DMS 273 treated with DMSO at 0.1 percent for 48 hours (cell line): ENCODE measurements around the gene FN3K.

Source experiments
- DNase-seq: peaks from one replicate; lab custom pipeline; 2025; lab: John Stamatoyannopoulos, UW

Gene FN3K

DNA sequence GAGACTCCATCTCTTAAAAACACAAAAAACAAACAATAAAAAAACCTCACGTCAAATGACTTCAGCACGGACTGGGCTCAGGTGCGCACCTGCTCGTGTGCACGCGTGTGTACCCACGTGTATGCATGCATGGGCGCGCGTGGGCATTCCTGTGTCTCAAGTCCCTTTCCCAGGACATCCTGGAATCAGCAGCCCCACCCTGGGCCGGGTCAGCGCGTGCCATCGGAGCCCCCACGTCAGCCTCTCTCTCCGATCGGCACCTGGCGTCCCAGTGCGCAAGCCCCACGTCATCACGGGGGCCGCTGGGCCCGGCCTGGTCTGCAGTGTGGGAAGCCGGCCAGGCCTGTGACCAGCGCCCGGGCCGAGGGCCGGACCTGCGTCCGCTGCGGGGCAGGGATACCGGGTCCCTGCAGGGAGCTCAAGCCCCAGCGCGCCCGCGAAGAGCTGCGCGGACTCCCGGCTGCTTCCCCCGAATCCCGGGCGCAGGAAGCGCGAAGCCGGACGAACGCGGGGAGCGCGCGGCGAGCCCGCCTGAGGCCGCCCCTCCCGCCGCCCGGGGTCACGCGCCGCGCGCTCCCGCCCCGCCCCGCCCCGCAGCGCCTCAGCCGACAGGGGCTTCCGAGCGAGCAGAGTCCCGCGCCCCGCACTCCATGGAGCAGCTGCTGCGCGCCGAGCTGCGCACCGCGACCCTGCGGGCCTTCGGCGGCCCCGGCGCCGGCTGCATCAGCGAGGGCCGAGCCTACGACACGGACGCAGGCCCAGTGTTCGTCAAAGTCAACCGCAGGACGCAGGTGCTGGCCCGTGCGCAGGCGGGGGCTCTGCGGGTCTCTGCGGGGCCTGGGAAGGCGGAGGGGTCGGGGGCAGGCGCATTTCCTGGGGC, at the start of gene FN3K:
TSS of gene FN3K (plus strand) at position 629 of the 880 bp plus-strand sequence. CDS start at position 651, 22 bp downstream.
- DNase-seq = no peak

DNA sequence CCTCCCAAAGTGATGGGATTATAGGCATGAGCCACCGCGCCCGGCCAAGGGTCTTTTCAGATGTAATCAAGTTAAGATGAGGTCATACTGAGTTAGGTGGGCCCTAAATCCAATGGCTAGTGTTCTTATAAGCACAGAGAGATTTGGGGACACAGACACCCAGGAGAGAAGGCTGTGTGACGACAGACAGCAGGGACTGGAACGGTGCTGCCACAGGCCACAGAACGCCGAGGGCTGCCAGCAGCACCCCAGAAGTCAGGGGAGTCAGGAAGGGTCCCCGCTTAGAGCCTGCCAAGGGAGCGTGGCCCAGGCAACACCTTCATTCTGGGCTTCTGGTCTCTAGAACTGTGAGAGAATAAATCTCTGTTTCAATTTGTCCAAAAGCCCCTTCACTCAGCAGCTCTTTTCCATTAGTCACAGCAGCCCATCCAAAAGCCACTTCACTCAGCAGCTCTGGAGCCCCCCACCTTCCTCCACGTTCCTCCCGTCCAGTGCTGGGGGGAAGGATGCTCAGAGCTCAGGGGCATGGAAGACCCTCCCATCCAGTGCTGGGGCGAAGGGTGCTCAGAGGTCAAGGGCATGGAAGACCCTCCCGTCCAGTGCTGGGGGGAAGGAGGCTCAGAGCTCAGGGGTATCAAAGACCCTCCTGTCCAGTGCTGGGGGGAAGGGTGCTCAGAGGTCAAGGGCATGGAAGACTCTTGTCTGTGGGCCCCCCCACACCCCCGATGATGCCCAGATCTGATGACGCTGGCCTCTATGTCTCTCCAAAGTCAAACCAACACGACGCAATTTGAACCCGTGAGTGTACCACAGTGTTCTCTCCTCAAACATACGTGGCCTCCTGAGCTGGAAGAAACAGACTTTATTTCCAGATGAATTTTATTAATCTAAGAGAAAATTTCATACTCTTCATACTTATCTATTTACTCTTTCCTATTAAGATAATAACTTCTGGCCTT, 48.8 kb upstream of the FN3K start:
- no peak for DNase-seq

DNA sequence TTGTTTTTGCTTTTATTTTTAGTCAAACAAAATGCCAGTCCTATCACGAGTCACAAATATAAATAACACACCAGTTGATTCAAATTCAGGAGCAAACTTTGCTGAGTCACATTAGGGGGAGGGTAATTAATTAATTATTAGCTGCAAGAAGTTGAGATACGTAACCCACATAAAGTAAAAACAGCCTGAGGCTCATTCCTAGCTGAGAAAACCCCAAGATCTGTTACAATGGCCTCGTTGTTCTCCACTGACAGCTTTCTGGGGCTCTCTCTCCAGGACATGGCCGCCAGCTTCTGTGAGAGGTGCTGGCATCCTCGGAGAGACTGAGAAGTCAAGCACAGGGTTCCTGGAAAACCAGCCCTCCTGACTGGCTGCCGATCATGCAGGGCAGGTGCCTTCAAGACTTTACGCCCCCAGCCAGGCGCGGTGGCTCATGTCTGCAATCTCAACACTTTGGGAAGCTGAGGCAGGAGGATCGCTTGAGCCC, 48.0 kb upstream of the FN3K start:
- DNase-seq = no peak

GRCh38 chr17:82687871-82688270, 47.5 kb upstream of the FN3K start:
- DNase-seq = no peak

- DNase-seq = no peak
These were observed 46.3 kb upstream of the FN3K start for GRCh38 chr17:82689077-82689476.

GRCh38 chr17:82690786-82691489, 44.5 kb upstream of the FN3K start:
- no peak for DNase-seq

GRCh38 chr17:82691714-82692113, 43.7 kb upstream of the FN3K start:
- DNase-seq = no peak

DNA sequence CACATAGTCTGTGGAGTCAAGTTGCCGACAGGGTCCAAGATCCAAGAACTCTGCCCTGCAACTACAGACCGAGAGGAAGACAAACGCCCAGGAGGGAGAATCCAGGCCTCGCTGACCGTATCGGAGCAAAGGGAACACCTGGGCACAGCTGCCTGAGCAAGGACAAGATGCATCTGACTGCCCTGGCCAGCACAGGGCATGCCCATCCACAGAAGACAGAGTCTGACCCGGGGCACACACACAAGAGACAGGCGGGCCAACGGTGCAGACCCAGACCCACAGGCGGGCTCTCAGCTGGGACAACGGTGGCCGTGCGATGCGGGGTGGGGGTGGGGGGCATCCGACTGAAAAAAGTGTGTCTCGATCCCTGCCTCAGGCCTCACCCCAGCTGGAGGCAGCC, 43.1 kb upstream of the FN3K start:
- DNase-seq = no peak

DNA sequence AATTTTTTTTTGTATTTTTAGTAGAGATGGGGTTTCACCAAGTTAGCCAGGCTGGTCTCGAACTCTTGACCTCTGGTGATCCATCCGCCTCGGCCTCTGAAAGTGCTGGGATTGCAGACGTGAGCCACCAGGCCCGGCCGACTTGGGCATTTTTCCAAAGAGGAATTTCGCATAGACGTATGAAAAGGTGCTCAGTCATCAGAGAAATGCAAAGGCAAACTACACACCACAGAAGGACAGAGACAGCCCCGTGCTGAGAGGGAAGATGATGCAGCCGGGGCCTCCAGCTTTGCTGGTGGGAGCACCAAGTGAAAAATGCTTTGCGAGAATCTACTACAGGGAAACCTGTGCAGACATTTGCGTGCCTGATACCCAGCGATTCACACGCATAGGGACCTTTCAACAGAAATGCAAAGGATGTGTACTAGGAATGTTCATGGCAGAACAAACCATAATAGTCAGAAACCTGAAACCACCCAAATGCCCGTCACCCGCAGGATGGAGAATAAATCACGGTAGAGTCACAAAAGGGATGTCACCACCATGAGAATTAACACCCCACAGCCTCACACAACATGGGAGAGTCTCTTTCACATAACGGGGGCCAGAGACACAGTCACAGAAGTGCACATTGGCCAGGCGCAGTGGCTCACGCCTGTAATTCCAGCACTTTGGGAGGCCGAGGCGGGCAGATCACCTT, 42.1 kb upstream of the FN3K start:
- no peak for DNase-seq

DNA sequence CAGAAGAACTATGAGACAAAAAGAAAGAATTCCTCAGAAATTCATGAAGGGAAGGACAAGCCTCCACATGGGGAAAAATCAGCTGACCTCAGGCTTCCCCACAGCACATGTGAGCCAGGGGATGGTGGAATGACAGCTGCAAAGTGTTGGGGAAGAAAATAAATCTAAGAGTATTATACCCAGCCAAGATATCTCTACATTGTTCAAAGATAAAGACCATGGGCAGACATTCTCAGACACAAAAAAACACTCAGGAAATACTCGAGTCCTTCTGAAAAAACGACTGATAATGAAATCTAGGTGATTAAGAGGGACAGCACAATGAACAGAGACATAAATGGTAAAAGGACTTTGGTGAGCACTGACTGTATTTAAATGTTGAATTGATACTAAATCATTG, 40.8 kb upstream of the FN3K start:
- no peak for DNase-seq

DNA sequence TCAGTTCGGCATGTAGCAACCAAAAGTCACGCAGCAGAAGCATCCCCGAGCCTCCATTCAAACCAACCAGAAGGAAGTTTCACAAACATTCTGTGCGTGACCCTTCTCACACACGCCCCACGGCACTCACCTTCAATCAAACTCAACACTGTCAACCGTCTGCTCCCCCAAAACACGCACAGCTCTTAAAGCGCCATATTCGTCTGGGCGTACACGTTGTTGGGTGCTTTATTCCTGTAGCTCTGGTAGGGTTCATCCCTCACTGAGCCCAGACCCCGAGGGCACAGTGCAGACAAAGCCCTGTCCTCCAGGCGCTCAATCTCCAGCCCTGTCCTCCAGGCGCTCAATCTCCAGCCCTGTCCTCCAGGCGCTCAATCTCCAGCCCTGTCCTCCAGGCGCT, 39.2 kb upstream of the FN3K start:
- no peak for DNase-seq

DNA sequence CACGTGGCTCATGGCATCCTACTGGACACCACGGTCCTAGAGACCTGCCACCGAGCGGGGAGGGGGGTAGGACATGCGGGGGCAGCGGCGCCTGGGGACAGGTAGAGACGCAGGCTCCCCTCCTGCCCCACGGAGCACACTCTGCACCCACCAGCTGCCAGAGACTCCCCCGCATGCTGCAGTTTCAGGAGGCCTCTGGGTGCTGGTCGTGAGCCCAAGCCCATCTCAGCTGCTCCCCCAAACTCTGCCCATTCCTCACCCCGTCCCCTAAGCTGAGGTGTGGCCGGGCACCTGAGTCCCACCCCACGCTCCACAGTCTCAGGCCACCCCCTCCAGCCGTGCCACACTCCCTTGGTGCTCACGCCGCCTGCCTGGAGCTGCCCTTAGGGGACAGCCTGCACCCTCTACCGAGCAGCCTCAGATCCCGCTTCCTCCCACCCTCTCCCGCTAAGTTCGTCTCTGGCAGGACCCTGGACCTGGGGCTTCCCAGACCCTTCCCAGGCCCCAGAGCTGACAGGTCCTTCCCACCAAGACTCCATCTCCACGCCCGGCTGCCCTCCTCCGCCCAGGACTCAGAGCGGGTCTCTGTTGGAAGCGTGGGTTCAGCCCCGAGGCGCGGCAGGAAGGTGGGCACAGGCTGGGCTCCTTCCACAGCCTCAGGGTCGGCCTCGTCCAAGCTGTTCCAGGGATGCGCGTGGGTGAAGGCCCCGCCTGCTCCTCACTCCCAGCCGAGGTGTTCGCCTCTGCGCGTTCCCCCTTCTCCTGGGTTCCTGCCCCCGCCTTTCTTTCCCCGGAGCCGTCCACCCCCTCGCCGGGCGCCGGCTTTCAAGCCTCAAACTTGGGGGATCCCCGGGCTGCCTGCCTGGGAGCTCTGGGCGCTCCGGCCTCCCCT, 38.3 kb upstream of the FN3K start:
- no peak for DNase-seq

DNA sequence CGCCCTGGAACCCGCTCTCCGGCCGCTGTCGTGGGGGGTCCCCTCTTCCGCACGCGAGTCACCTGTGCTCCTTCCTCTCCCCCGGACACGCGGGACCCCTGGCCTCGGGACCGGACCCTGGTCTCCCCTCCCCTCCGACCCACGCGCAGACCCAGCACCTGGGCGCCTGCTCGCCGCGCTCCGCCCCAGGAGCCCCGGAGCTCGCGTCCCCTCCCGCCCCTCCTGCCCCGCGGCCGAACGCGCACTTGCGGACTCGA, 37.7 kb upstream of the FN3K start:
- no peak for DNase-seq

GRCh38 chr17:82698065-82698973, 37.1 kb upstream of the FN3K start, which contains the start of gene RAB40B:
Gene RAB40B, minus strand, starts transcription at chr17:82698698. Its CDS starts 102 bp downstream, at chr17:82698596.
- DNase-seq = peak; percentile 95

- DNase-seq = no peak
These were observed 36.4 kb upstream of the FN3K start for GRCh38 chr17:82698974-82699442.

- DNase-seq = no peak
These were observed 35.9 kb upstream of the FN3K start for GRCh38 chr17:82699551-82699950.

GRCh38 chr17:82702231-82702927, 33.0 kb upstream of the FN3K start:
- DNase-seq = no peak

DNA sequence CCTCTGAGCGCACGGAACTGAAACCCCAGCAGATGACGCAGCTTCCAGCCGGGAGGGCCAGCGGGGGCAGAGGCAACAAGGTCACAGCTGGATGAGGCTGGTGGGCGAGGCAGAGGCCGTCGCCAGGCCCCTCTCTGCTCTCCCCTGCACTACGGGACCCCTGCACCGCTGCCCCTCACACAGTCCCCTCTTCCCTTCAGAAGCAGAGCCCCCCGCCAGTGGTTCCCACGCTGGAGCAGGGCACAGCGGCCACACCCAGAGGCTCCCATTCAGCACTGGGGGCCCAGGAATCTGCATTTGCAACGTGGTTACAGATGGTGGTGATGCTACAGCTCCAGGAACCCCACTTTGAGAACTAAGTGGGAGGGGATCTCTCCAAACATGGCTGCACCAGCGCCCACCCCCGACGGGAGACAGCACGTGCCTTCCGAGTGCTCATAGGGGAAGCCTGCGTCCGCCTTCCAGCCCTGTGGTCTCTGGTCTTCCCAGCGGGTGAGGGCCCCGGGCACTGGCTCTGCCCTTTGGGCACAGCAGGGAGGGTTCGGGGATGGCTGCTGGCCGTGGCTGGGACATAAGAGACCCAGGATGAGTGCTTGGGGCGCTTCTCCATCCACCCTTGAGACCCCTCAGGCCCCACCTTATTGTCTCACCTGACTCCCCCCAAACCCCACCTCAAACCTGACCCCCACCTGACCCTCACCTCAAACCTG, 32.2 kb upstream of the FN3K start:
- DNase-seq = no peak
